ENCODE measurements around the gene TECPR2. TPM values are rescaled to one million over a fixed set of nuclear protein-coding genes. Genes with fewer than 3 reads are reported as not detected.
"Not testable (repeated sequence)": the region's sequence is repeated elsewhere in the genome, so short reads cannot be mapped to it uniquely, and the experiment has no call there.

The TECPR2 gene
- 10 to 100 TPM in 10 of 12 donors, 1 to 10 TPM in 1, not detected in 1; 9.3 to 15.4 (median 13.3) TPM for polyA plus RNA-seq (ENCODE audit: insufficient read length in 12 of 12)
- long read RNA-seq, donor 1, partial matches to known transcripts: 10 of 13 reads
- long read RNA-seq, donor 1, other reads (novel, unspliced or antisense): 0 of 13 reads
- long read RNA-seq, donor 2, partial matches to known transcripts: 0 of 37 reads
- long read RNA-seq, donor 2, other reads (novel, unspliced or antisense): 36 of 37 reads
- long read RNA-seq, donor 3: 0 reads
- long read RNA-seq, donor 4: 0 reads
- long read RNA-seq, donor 5, partial matches to known transcripts: 0 of 1 reads
- long read RNA-seq, donor 5, other reads (novel, unspliced or antisense): 0 of 1 reads
- long read RNA-seq, donor 6: 0 reads
- long read RNA-seq, donor 7, partial matches to known transcripts: 0 of 1 reads
- long read RNA-seq, donor 7, other reads (novel, unspliced or antisense): 0 of 1 reads
- long read RNA-seq, donor 8, partial matches to known transcripts: 0 of 79 reads
- long read RNA-seq, donor 8, other reads (novel, unspliced or antisense): 78 of 79 reads
- long read RNA-seq, donor 9: 0 reads
- long read RNA-seq, donor 10: 0 reads
- long read RNA-seq, donor 11, full-length matches to known transcripts: 1 of 6 reads
- long read RNA-seq, donor 11, partial matches to known transcripts: 5 of 6 reads
- long read RNA-seq, donor 11, other reads (novel, unspliced or antisense): 0 of 6 reads

GRCh38 chr14:102362545-102363181, at the start of gene TECPR2, which contains the start of gene CINP:
Gene TECPR2, plus strand, starts transcription at chr14:102362941. Its CDS starts 13,781 bp downstream, at chr14:102376722.
Gene CINP, minus strand, starts transcription at chr14:102362890. Its CDS starts 39 bp downstream, at chr14:102362851.
- peak; percentile 95 for DNase-seq

GRCh38 chr14:102314242-102315011, 48.3 kb upstream of the TECPR2 start:
- peak; percentile 87 for DNase-seq

- DNase-seq: no peak
Measured at GRCh38 chr14:102315121-102315520, 47.6 kb upstream of the TECPR2 start.

- DNase-seq: no peak
Measured at GRCh38 chr14:102316338-102316742, 46.4 kb upstream of the TECPR2 start.

- DNase-seq: peak; percentile 93
Measured at GRCh38 chr14:102316743-102317563, 45.8 kb upstream of the TECPR2 start.

- peak; percentile 22 for DNase-seq
Measured at GRCh38 chr14:102317564-102318248, 45.0 kb upstream of the TECPR2 start.

GRCh38 chr14:102318781-102319276, 43.9 kb upstream of the TECPR2 start:
- no peak for DNase-seq

GRCh38 chr14:102319351-102320032, 43.2 kb upstream of the TECPR2 start, which contains the start of gene ZNF839:
Gene ZNF839, plus strand, starts transcription at chr14:102319746. Its CDS starts 20 bp downstream, at chr14:102319766.
- DNase-seq: peak; percentile 93

- DNase-seq: peak; percentile 52
Measured at GRCh38 chr14:102320033-102320660, 42.6 kb upstream of the TECPR2 start.

- DNase-seq: no peak
Measured at GRCh38 chr14:102320671-102321455, 41.9 kb upstream of the TECPR2 start.

- no peak for DNase-seq
Measured at GRCh38 chr14:102321456-102322422, 41.0 kb upstream of the TECPR2 start.

GRCh38 chr14:102323102-102323501, 39.6 kb upstream of the TECPR2 start:
- no peak for DNase-seq

- DNase-seq: no peak
Measured at GRCh38 chr14:102325791-102326345, 36.9 kb upstream of the TECPR2 start.

GRCh38 chr14:102326583-102326982, 36.2 kb upstream of the TECPR2 start:
- DNase-seq: no peak

GRCh38 chr14:102329381-102329780, 33.4 kb upstream of the TECPR2 start:
- DNase-seq: not testable (repeated sequence)

GRCh38 chr14:102330806-102331205, 31.9 kb upstream of the TECPR2 start:
- DNase-seq: no peak
